MM.1S (cell line): ENCODE measurements around the gene SYNDIG1.

Experiments used
- DNase-seq: peaks from one replicate; pipeline ENCODE4 v3.0.0-alpha.2; 2015
- H2AFZ ChIP-seq: fragments of 300-600 bp; sonication (generic); 2 replicates; pipeline ENCODE4 v1.6.0; 2016; ENCODE audit warnings: antibody characterized with exemption, low read length
- H3F3A ChIP-seq: fragments of 300-600 bp; sonication (generic); 2 replicates; pipeline ENCODE4 v1.6.1; 2016; ENCODE audit warnings: mild to moderate bottlenecking, antibody characterized with exemption, low read length, moderate library complexity, mixed read lengths; ENCODE audit not compliant: insufficient read depth
- H3K27ac ChIP-seq: fragments of 300-600 bp; sonication (generic); 2 replicates; pipeline ENCODE4 v1.5.1; 2016; ENCODE audit warnings: mild to moderate bottlenecking, low read length
- H3K27me3 ChIP-seq: fragments of 300-600 bp; sonication (generic); replicated peaks from 2 replicates; pipeline ENCODE4 v1.6.0; 2016; ENCODE audit warnings: low read length; ENCODE audit not compliant: insufficient read depth
- H3K36me3 ChIP-seq: fragments of 300-600 bp; sonication (generic); replicated peaks from 2 replicates; pipeline ENCODE4 v1.6.1; 2016; ENCODE audit warnings: mild to moderate bottlenecking, low read length, mixed read lengths; ENCODE audit not compliant: insufficient read depth
- H3K4me1 ChIP-seq: fragments of 300-600 bp; sonication (generic); 2 replicates; pipeline ENCODE4 v1.6.1; 2016; ENCODE audit warnings: low read length, mixed read lengths
- H3K4me2 ChIP-seq: fragments of 300-600 bp; sonication (generic); 2 replicates; pipeline ENCODE4 v1.6.0; 2016; ENCODE audit warnings: low read depth, low read length
- H3K4me3 ChIP-seq: fragments of 300-600 bp; sonication (generic); 2 replicates; pipeline ENCODE4 v1.5.1; 2016; ENCODE audit warnings: low read length, mixed read lengths
- H3K79me2 ChIP-seq: fragments of 300-600 bp; sonication (generic); 2 replicates; pipeline ENCODE4 v1.6.1; 2016; ENCODE audit warnings: mixed run types, low read length, mixed read lengths
- H3K9ac ChIP-seq: fragments of 300-600 bp; sonication (generic); 2 replicates; pipeline ENCODE4 v1.6.1; 2016; ENCODE audit warnings: low read length, mixed read lengths
- H3K9me2 ChIP-seq: fragments of 300-600 bp; sonication (generic); replicated peaks from 2 replicates; pipeline ENCODE4 v1.6.1; 2016; ENCODE audit warnings: mild to moderate bottlenecking, low read length, mixed read lengths; ENCODE audit not compliant: insufficient read depth
- H3K9me3 ChIP-seq: fragments of 300-600 bp; sonication (generic); replicated peaks from 2 replicates; pipeline ENCODE4 v1.6.1; 2016; ENCODE audit warnings: mild to moderate bottlenecking, low read length, mixed read lengths; ENCODE audit not compliant: insufficient read depth
- H4K20me1 ChIP-seq: fragments of 300-600 bp; sonication (generic); 2 replicates; pipeline ENCODE4 v1.6.1; 2016; ENCODE audit warnings: mild to moderate bottlenecking, low read length, moderate library complexity, mixed read lengths; ENCODE audit not compliant: insufficient read depth
- CTCF ChIP-seq: fragments of 300-600 bp; sonication (generic); IDR thresholded peaks from 2 replicates; pipeline ENCODE4 v1.5.1; 2016; ENCODE audit warnings: antibody characterized with exemption, low read length, mixed read lengths
- EZH2 ChIP-seq: fragments of 300-600 bp; sonication (generic); optimal IDR thresholded peaks from 2 replicates; pipeline ENCODE3; 2017; ENCODE audit warnings: low read depth, mild to moderate bottlenecking, antibody characterized with exemption, low read length, mixed read lengths
- EZH2phosphoT487 ChIP-seq: fragments of 300-600 bp; sonication (generic); IDR thresholded peaks from 2 replicates; pipeline ENCODE4 v1.6.1; 2018; ENCODE audit warnings: antibody characterized with exemption, low read length

Gene SYNDIG1

GRCh38 chr20:24588047-24588635 lies 118.7 kb downstream of the SYNDIG1 start:
- Histone ChIP-seq H3K9me3 (no peaks in the 10 kb centered on the region), H3K4me3 (no peak overlapping the region), H3F3A (no peaks in the 10 kb centered on the region), H3K27ac (no peak overlapping the region), H3K4me1 (no peaks in the 10 kb centered on the region), H3K36me3 (no peaks in the 10 kb centered on the region), H3K9me2 (no peaks in the 10 kb centered on the region), H3K27me3 (no peaks in the 10 kb centered on the region), H2AFZ (no peak overlapping the region), H3K79me2 (no peaks in the 10 kb centered on the region), H4K20me1 (no peaks in the 10 kb centered on the region), H3K9ac (no peak overlapping the region), H3K4me2 (no peak overlapping the region)
- no peak for TF ChIP-seq EZH2phosphoT487
- TF ChIP-seq CTCF = no peak
- no peak for TF ChIP-seq EZH2
- no peak for DNase-seq

GRCh38 chr20:24588725-24589340 lies 119.4 kb downstream of the SYNDIG1 start:
- TF ChIP-seq EZH2phosphoT487 (no peak), CTCF (no peak), EZH2 (no peak)
- H3K27ac ChIP-seq = no peak overlapping the region

GRCh38 chr20:24589381-24589780 lies 120.0 kb downstream of the SYNDIG1 start:
- Histone ChIP-seq H3K9me2 (no peaks in the 10 kb centered on the region), H3K36me3 (no peaks in the 10 kb centered on the region), H3K4me1 (no peaks in the 10 kb centered on the region), H3K4me3 (no peak overlapping the region), H3K9ac (no peak overlapping the region), H3K27me3 (no peaks in the 10 kb centered on the region), H4K20me1 (no peaks in the 10 kb centered on the region), H3F3A (no peaks in the 10 kb centered on the region), H3K27ac (no peak overlapping the region), H3K4me2 (no peak overlapping the region), H3K79me2 (no peaks in the 10 kb centered on the region), H3K9me3 (no peaks in the 10 kb centered on the region), H2AFZ (no peak overlapping the region)
- DNase-seq = no peak
- TF ChIP-seq EZH2 = no peak
- TF ChIP-seq CTCF = no peak
- TF ChIP-seq EZH2phosphoT487 = no peak

More at GRCh38 chr20:24588725-24589340, 119.4 kb downstream of the SYNDIG1 start:
- H3K4me3 ChIP-seq = no peak overlapping the region
- H3K36me3 ChIP-seq = no peaks in the 10 kb centered on the region
- H3K9ac ChIP-seq = no peak overlapping the region
- H3K4me2 ChIP-seq = no peak overlapping the region
- H3F3A ChIP-seq = no peaks in the 10 kb centered on the region
- no peaks in the 10 kb centered on the region for H3K27me3 ChIP-seq
- H2AFZ ChIP-seq = no peak overlapping the region
- no peaks in the 10 kb centered on the region for H3K9me2 ChIP-seq
- no peaks in the 10 kb centered on the region for H3K79me2 ChIP-seq
- no peaks in the 10 kb centered on the region for H3K9me3 ChIP-seq
- DNase-seq = no peak
- H3K4me1 ChIP-seq = no peaks in the 10 kb centered on the region
- H4K20me1 ChIP-seq = no peaks in the 10 kb centered on the region
